ENCODE measurements around the gene ADAMTS2. TPM values are rescaled to one million over a fixed set of nuclear protein-coding genes. Genes with fewer than 3 reads are reported as not detected.
"Not testable (repeated sequence)": the region's sequence is repeated elsewhere in the genome, so short reads cannot be mapped to it uniquely, and the experiment has no call there.

The ADAMTS2 gene
- total and polyA plus RNA-seq, 5 donors from 2014 or later = 0.03 TPM; not detected in 4

GRCh38 chr5:179111267-179112207, 233.7 kb downstream of the ADAMTS2 start:
- no peak for DNase-seq
- Mint-ChIP-seq H3K4me1 (no peaks in the 10 kb centered on the region), H3K27me3 (no peaks in the 10 kb centered on the region), H3K27ac (no peak overlapping the region), H3K36me3 (peaks cover 9% of the 10 kb centered on the region), H3K9me3 (peaks cover 0 to 54% (median 14%) of the 10 kb centered on the region in 7 donors), H3K4me3 (no peak overlapping the region)
- Histone ChIP-seq H3K36me3 (ENCODE audit: control insufficient read depth, insufficient read depth, low read length) (no peaks in the 10 kb centered on the region), H3K4me3 (ENCODE audit: low read depth, low read length) (no peak overlapping the region), H3K27me3 (ENCODE audit: control insufficient read depth, insufficient read depth, low read length) (no peaks in the 10 kb centered on the region), H3K27ac (ENCODE audit: insufficient read depth, low read length, poor library complexity, severe bottlenecking) (no peak overlapping the region), H3K4me1 (ENCODE audit: control insufficient read depth, insufficient read depth, low read length, poor library complexity, severe bottlenecking) (no peaks in the 10 kb centered on the region), H3K9me3 (ENCODE audit: control insufficient read depth in 2 of 2, low read length in 2 of 2) (peaks cover 17 to 18% of the 10 kb centered on the region in 2 experiments)
- ATAC-seq (ENCODE audit: low read depth in 2 of 2) = no peak

- H3K4me3 ChIP-seq (ENCODE audit: low read depth, low read length) = no peak overlapping the region
- H3K27me3 ChIP-seq (ENCODE audit: control insufficient read depth, insufficient read depth, low read length) = no peaks in the 10 kb centered on the region
- H3K9me3 ChIP-seq (ENCODE audit: control insufficient read depth in 2 of 2, low read length in 2 of 2) = peaks cover 17 to 18% of the 10 kb centered on the region in 2 experiments
- no peaks in the 10 kb centered on the region for H3K36me3 ChIP-seq (ENCODE audit: control insufficient read depth, insufficient read depth, low read length)
- Mint-ChIP-seq H3K4me1 (no peaks in the 10 kb centered on the region), H3K27ac (no peak overlapping the region), H3K9me3 (peaks cover 0 to 50% (median 14%) of the 10 kb centered on the region in 7 donors), H3K36me3 (peaks cover 9% of the 10 kb centered on the region), H3K27me3 (no peaks in the 10 kb centered on the region), H3K4me3 (no peak overlapping the region)
- DNase-seq (no peak), ATAC-seq (ENCODE audit: low read depth in 2 of 2) (no peak)
- H3K27ac ChIP-seq (ENCODE audit: insufficient read depth, low read length, poor library complexity, severe bottlenecking) = no peak overlapping the region
- H3K4me1 ChIP-seq (ENCODE audit: control insufficient read depth, insufficient read depth, low read length, poor library complexity, severe bottlenecking) = no peaks in the 10 kb centered on the region
Measured at GRCh38 chr5:179110528-179110927, 234.7 kb downstream of the ADAMTS2 start.

GRCh38 chr5:179101282-179101681, 244.0 kb downstream of the ADAMTS2 start:
- not testable (repeated sequence) for H3K36me3 ChIP-seq (ENCODE audit: control insufficient read depth, insufficient read depth, low read length); H3K27me3 ChIP-seq (ENCODE audit: control insufficient read depth, insufficient read depth, low read length); H3K4me3 ChIP-seq (ENCODE audit: low read depth, low read length); H3K36me3 Mint-ChIP-seq; H3K27ac Mint-ChIP-seq; H3K4me1 Mint-ChIP-seq; H3K27me3 Mint-ChIP-seq; DNase-seq; ATAC-seq (ENCODE audit: low read depth in 2 of 2); H3K4me1 ChIP-seq (ENCODE audit: control insufficient read depth, insufficient read depth, low read length, poor library complexity, severe bottlenecking); H3K4me3 Mint-ChIP-seq; H3K27ac ChIP-seq (ENCODE audit: insufficient read depth, low read length, poor library complexity, severe bottlenecking)
- peaks cover 0 to 34% (median 8%) of the 10 kb centered on the region in 7 donors for H3K9me3 Mint-ChIP-seq
- H3K9me3 ChIP-seq (ENCODE audit: control insufficient read depth in 2 of 2, low read length in 2 of 2) = peaks cover 28 to 34% of the 10 kb centered on the region in 2 experiments

GRCh38 chr5:179089502-179089901, 255.8 kb downstream of the ADAMTS2 start:
- no peaks in the 10 kb centered on the region for H3K4me1 ChIP-seq (ENCODE audit: control insufficient read depth, insufficient read depth, low read length, poor library complexity, severe bottlenecking)
- H3K27ac Mint-ChIP-seq = no peak overlapping the region
- peaks cover 4 to 73% (median 46%) of the 10 kb centered on the region in 7 donors for H3K9me3 Mint-ChIP-seq
- H3K9me3 ChIP-seq (ENCODE audit: control insufficient read depth in 2 of 2, low read length in 2 of 2) = peaks cover 74 to 89% of the 10 kb centered on the region in 2 experiments
- no peak for ATAC-seq (ENCODE audit: low read depth in 2 of 2)
- H3K27me3 ChIP-seq (ENCODE audit: control insufficient read depth, insufficient read depth, low read length) = no peaks in the 10 kb centered on the region
- no peaks in the 10 kb centered on the region for H3K27me3 Mint-ChIP-seq
- no peak for DNase-seq
- H3K4me1 Mint-ChIP-seq = no peaks in the 10 kb centered on the region
- peaks cover 6% of the 10 kb centered on the region for H3K36me3 Mint-ChIP-seq
- H3K36me3 ChIP-seq (ENCODE audit: control insufficient read depth, insufficient read depth, low read length) = no peaks in the 10 kb centered on the region
- no peak overlapping the region for H3K4me3 ChIP-seq (ENCODE audit: low read depth, low read length)
- no peak overlapping the region for H3K27ac ChIP-seq (ENCODE audit: insufficient read depth, low read length, poor library complexity, severe bottlenecking)
- H3K4me3 Mint-ChIP-seq = no peak overlapping the region

GRCh38 chr5:179080724-179081123, 264.5 kb downstream of the ADAMTS2 start:
- Histone ChIP-seq H3K4me3 (ENCODE audit: low read depth, low read length) (no peak overlapping the region), H3K4me1 (ENCODE audit: control insufficient read depth, insufficient read depth, low read length, poor library complexity, severe bottlenecking) (no peaks in the 10 kb centered on the region), H3K27me3 (ENCODE audit: control insufficient read depth, insufficient read depth, low read length) (no peaks in the 10 kb centered on the region), H3K27ac (ENCODE audit: insufficient read depth, low read length, poor library complexity, severe bottlenecking) (no peak overlapping the region), H3K9me3 (ENCODE audit: control insufficient read depth in 2 of 2, low read length in 2 of 2) (peaks cover 95 to 99% of the 10 kb centered on the region in 2 experiments), H3K36me3 (ENCODE audit: control insufficient read depth, insufficient read depth, low read length) (peaks cover 39% of the 10 kb centered on the region)
- no peak overlapping the region for H3K27ac Mint-ChIP-seq
- H3K27me3 Mint-ChIP-seq = no peaks in the 10 kb centered on the region
- H3K4me1 Mint-ChIP-seq = no peaks in the 10 kb centered on the region
- peaks cover 43% of the 10 kb centered on the region for H3K36me3 Mint-ChIP-seq
- DNase-seq (no peak), ATAC-seq (ENCODE audit: low read depth in 2 of 2) (no peak)
- peaks cover 4 to 81% (median 39%) of the 10 kb centered on the region in 7 donors for H3K9me3 Mint-ChIP-seq
- no peak overlapping the region for H3K4me3 Mint-ChIP-seq

GRCh38 chr5:179079165-179079987, 265.9 kb downstream of the ADAMTS2 start:
- Mint-ChIP-seq H3K9me3 (peaks cover 4 to 81% (median 42%) of the 10 kb centered on the region in 7 donors), H3K4me1 (no peaks in the 10 kb centered on the region), H3K36me3 (peaks cover 51% of the 10 kb centered on the region), H3K27ac (no peak overlapping the region), H3K27me3 (no peaks in the 10 kb centered on the region), H3K4me3 (no peak overlapping the region)
- no peaks in the 10 kb centered on the region for H3K4me1 ChIP-seq (ENCODE audit: control insufficient read depth, insufficient read depth, low read length, poor library complexity, severe bottlenecking)
- no peaks in the 10 kb centered on the region for H3K27me3 ChIP-seq (ENCODE audit: control insufficient read depth, insufficient read depth, low read length)
- H3K36me3 ChIP-seq (ENCODE audit: control insufficient read depth, insufficient read depth, low read length) = peaks cover 46% of the 10 kb centered on the region
- peaks cover 91 to 95% of the 10 kb centered on the region in 2 experiments for H3K9me3 ChIP-seq (ENCODE audit: control insufficient read depth in 2 of 2, low read length in 2 of 2)
- DNase-seq (peak in 1 of 3 donors; percentile 2), ATAC-seq (ENCODE audit: low read depth in 2 of 2) (no peak)
- H3K27ac ChIP-seq (ENCODE audit: insufficient read depth, low read length, poor library complexity, severe bottlenecking) = no peak overlapping the region
- no peak overlapping the region for H3K4me3 ChIP-seq (ENCODE audit: low read depth, low read length)

- peaks cover 35 to 56% of the 10 kb centered on the region in 2 experiments for H3K9me3 ChIP-seq (ENCODE audit: control insufficient read depth in 2 of 2, low read length in 2 of 2)
- H3K27ac ChIP-seq (ENCODE audit: insufficient read depth, low read length, poor library complexity, severe bottlenecking) = no peak overlapping the region
- no peak for ATAC-seq (ENCODE audit: low read depth in 2 of 2)
- H3K9me3 Mint-ChIP-seq = peaks cover 4 to 51% (median 32%) of the 10 kb centered on the region in 7 donors
- peaks cover 66% of the 10 kb centered on the region for H3K36me3 Mint-ChIP-seq
- peaks cover 5 to 28% (median 13%) of the 10 kb centered on the region in 4 donors for H3K4me1 Mint-ChIP-seq
- peak overlapping the region in 2 of 4 donors; percentile 25 to 69 for H3K4me3 Mint-ChIP-seq
- peaks cover 36% of the 10 kb centered on the region for H3K36me3 ChIP-seq (ENCODE audit: control insufficient read depth, insufficient read depth, low read length)
- no peaks in the 10 kb centered on the region for H3K27me3 ChIP-seq (ENCODE audit: control insufficient read depth, insufficient read depth, low read length)
- H3K27me3 Mint-ChIP-seq = no peaks in the 10 kb centered on the region
- peaks cover 11% of the 10 kb centered on the region for H3K4me1 ChIP-seq (ENCODE audit: control insufficient read depth, insufficient read depth, low read length, poor library complexity, severe bottlenecking)
- peak overlapping the region in 1 of 3 donors; percentile 21 for H3K27ac Mint-ChIP-seq
- no peak for DNase-seq
- H3K4me3 ChIP-seq (ENCODE audit: low read depth, low read length) = no peak overlapping the region
Measured at GRCh38 chr5:179065703-179066102, 279.6 kb downstream of the ADAMTS2 start.

All from CD4-positive, CD25-positive, alpha-beta regulatory T cell (primary cell).